Choroid plexus epithelial cell (primary cell): Measurements from ENCODE around the gene SMIM8.
A peak's percentile ranks its signal among the peaks of the same experiment; 100 is the strongest.

Experiments used
- DNase-seq: peaks from one replicate; pipeline ENCODE4 v3.0.0-alpha.2; 2010; ENCODE audit warnings: low read depth
- H3K4me3 ChIP-seq: 2 replicates; pipeline ENCODE4 v1.5.1; 2011; ENCODE audit warnings: low read depth, mild to moderate bottlenecking, control low read depth, low read length, moderate library complexity
- CTCF ChIP-seq: conservative IDR thresholded peaks from 2 replicates; pipeline ENCODE4 v1.5.1; 2011; ENCODE audit warnings: low read depth, mild to moderate bottlenecking, control low read depth, inconsistent platforms, low read length, moderate library complexity

Gene SMIM8

DNA sequence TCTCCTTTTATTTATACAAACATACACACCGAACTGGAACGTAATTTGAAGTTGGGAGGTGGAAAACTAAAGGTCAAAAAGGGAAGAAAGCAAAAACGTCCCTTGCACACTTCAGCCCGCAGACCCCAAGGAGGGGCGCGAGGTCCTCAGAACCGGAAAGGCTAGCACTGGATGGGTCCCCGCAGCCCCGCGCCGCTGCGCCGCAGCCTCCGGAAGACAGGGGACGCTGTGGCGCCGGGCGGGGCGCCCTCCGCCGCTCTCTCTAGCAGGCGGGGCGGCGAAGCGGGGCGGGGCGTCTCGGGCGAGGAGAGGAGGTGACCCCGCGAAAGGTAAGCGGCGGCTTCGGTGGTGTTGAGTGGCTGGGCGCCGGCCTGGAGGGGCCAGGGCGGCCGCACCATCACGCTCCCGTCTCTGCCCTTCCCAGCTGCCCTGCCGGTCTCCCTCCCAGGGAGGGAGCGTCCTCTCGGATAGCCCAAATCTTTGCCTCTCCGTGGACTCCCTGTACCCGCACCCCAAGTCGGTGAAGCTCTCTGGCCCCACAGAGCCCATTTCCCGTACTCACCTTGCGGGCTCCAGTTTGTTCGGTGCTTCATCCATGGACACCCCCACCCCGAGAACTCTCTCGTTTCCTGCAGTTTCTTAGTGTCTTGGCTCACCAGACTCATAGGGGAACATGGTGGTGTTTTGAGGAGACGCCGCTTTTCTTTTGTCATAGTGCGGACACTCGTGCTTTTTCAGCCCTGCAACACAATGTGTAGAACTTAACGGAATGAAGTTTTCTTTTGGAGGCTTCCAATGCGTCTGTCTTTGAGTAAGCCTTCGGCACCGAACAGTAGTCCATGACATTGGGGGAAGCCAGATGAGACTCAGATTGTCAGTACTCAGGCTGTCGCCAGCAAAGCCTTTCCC is at the start of gene SMIM8:
Gene SMIM8 (plus strand): TSS at position 285 of the 909 bp plus-strand sequence. CDS start 14,444 bp downstream, outside the sequence.
- DNase-seq: peak; percentile 76
- H3K4me3 ChIP-seq: peak within 1 kb of the TSS; percentile 98
- peak; percentile 72 for TF ChIP-seq CTCF

GRCh38 chr6:87274660-87275274 is 47.6 kb upstream of the SMIM8 start:
- DNase-seq: peak; percentile 87
- no peak for TF ChIP-seq CTCF
- H3K4me3 ChIP-seq: no peak overlapping the region

DNA sequence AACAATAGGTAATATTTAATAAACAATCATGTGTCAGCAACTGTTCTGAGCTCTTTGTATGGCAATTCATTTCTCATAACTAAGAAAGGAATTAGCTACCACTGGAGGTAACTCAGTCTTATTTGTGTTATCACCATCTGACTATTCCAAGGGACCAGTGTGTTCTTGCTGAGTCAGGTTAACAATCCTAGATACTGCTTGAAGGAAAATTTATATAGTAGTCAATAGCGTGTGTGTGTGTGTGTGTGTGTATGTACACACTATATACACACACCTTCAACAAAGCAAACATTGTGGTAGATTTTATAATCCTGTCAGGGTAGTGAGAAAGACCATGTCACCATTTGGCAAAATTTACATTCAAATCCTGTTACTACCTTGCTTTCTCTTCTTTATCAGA is 45.8 kb upstream of the SMIM8 start:
- no peak overlapping the region for H3K4me3 ChIP-seq
- TF ChIP-seq CTCF: no peak
- no peak for DNase-seq

GRCh38 chr6:87277123-87277522 is 45.3 kb upstream of the SMIM8 start:
- peak; percentile 41 for TF ChIP-seq CTCF
- no peak overlapping the region for H3K4me3 ChIP-seq

DNA sequence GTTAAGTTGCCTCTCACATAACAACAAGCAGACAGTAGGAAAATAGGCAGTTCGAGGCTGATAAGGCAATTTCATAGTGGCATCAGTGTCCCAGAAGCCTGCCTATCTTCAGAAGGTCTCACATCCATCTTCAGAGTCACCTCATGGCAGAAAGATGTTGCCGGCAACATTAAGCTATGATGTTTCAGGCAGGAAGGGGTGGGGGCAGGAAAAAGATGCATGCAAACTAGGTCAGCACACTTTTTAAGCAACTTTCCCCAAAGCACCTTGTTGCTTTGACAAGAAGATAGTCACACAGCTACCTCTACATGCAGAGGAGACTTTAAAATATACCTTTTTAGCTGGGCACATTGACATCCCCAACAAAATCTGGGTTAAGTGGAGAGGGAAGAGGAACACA is 43.2 kb upstream of the SMIM8 start:
- TF ChIP-seq CTCF: no peak
- no peak for DNase-seq
- no peak overlapping the region for H3K4me3 ChIP-seq

More at GRCh38 chr6:87277123-87277522, 45.3 kb upstream of the SMIM8 start:
- peak; percentile 55 for DNase-seq

DNA sequence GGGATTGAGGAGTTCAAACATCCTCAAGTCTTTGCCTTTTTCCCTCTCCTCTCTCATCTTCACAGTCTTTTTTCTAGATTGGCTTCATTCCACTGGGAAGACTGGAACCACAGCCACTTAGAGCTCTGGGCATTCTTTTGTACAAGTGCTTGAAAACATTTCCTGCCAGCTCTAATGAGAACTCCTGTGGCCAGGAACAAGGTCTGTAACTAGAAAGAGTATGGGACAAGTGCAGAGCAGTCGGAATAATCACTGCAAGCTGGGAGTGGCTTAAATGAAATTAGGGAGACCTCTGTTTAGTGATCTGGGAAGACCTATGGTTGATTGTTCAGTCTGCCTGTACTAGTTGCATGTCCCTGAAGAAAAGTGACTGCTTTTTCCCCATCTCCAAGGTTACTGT is 41.0 kb upstream of the SMIM8 start:
- H3K4me3 ChIP-seq: no peak overlapping the region
- TF ChIP-seq CTCF: no peak
- DNase-seq: no peak
